Lung (tissue), 12 donors: ENCODE measurements around the gene STX8. TPM values are rescaled to one million over a fixed set of nuclear protein-coding genes. Genes with fewer than 3 reads are reported as not detected.

ENCODE experiments used
- ATAC-seq: fragments of 200-7000 bp; cut with Tn5 transposase; one replicate; pipeline ENCODE4 v1.9.1; 2020; ENCODE audit warnings: moderate number of reproducible peaks; ENCODE audit not compliant: insufficient read depth, low FRiP score
- DNase-seq, 3 donors: peaks; one replicate each; pipeline ENCODE4 v3.0.0-alpha.2; 2013 to 2017
- H3K27ac ChIP-seq, 2 donors: one replicate each; pipeline ENCODE4 v1.5.1; 2013; ENCODE audit warnings: mild to moderate bottlenecking in 2 of 2, moderate library complexity in 2 of 2, control low read depth in 1 of 2, inconsistent platforms in 1 of 2, low read depth in 1 of 2, low read length in 1 of 2
- H3K27me3 ChIP-seq, 3 donors: one replicate each; pipeline ENCODE4 v1.5.1; 2013; ENCODE audit warnings: low read length in 2 of 3; ENCODE audit not compliant: control insufficient read depth in 3 of 3, insufficient read depth in 3 of 3
- H3K36me3 ChIP-seq, 4 donors: one replicate each; pipeline ENCODE4 v1.5.1; 2013; ENCODE audit warnings: low read length in 4 of 4, mild to moderate bottlenecking in 1 of 4, moderate library complexity in 1 of 4; ENCODE audit not compliant: control insufficient read depth in 4 of 4, insufficient read depth in 4 of 4
- H3K4me1 ChIP-seq, 5 donors: one replicate each; pipeline ENCODE4 v1.5.1; 2013; ENCODE audit warnings: low read length in 5 of 5, mild to moderate bottlenecking in 2 of 5, moderate library complexity in 1 of 5; ENCODE audit not compliant: control insufficient read depth in 5 of 5, insufficient read depth in 5 of 5
- H3K4me3 ChIP-seq: one replicate; pipeline ENCODE4 v1.5.1; 2013; ENCODE audit warnings: mild to moderate bottlenecking, control low read depth, moderate library complexity
- H3K9ac ChIP-seq, 2 donors: one replicate each; pipeline ENCODE4 v1.5.1; 2013; ENCODE audit warnings: low read length in 2 of 2, control low read depth in 1 of 2; ENCODE audit not compliant: insufficient read depth in 1 of 2
- H3K9me3 ChIP-seq, 4 donors: one replicate each; pipeline ENCODE4 v1.5.1; 2013; ENCODE audit warnings: low read length in 3 of 4, mild to moderate bottlenecking in 1 of 4, moderate library complexity in 1 of 4; ENCODE audit not compliant: control insufficient read depth in 4 of 4, insufficient read depth in 3 of 4
- CTCF ChIP-seq: IDR thresholded peaks from 2 replicates; pipeline ENCODE4 v1.5.1; 2012; ENCODE audit warnings: mild to moderate bottlenecking; ENCODE audit errors: control extremely low read depth, extremely low read depth
- WGBS, 2 donors: extraction: QIAGEN DNeasy Blood & Tissue Kit; methylation state at CpG; one replicate each; pipeline ENCODE4 v1.1.7; 2013; 5-methylcytosine and 5-hydroxymethylcytosine counted together
- polyA plus RNA-seq, 2 donors: library from polyadenylated mRNA; stranded (reverse); fragments of 200-250 nt; gene quantifications; one replicate each; pipeline ENCODE4 v1.2.1, GENCODE V29; 2013
- total RNA-seq, 2 donors: library from RNA; depleted of rRNA in 1 of 2; stranded (reverse); fragments of >200 nt in 1 of 2; gene quantifications; one replicate each; pipeline ENCODE4 v1.2.1, GENCODE V29; 2014 to 2021
- donor health status: control.
- donor health status: control.
- donor health status: Bipolar disorder and iron deficiency.
- donor health status: healthy.
- donor health status: DM: yes; HTN: yes; CAD: no.

STX8 gene
- total and polyA plus RNA-seq, 4 donors = 36.5 to 81.1 (median 63.2) TPM

GRCh38 chr17:9211133-9211765 is 364.4 kb downstream of the STX8 start:
- WGBS, 2 donors = 64 to 70% methylated on average over 13 of the region's 13 CpGs
- Histone ChIP-seq H3K4me1 (peaks cover 0 to 11% (median 0%) of the 10 kb centered on the region in 5 donors), H3K9ac (no peak overlapping the region), H3K4me3 (no peak overlapping the region), H3K27me3 (peaks cover 0 to 5% (median 0%) of the 10 kb centered on the region in 3 donors), H3K36me3 (no peaks in the 10 kb centered on the region), H3K9me3 (peaks cover 0 to 8% (median 0%) of the 10 kb centered on the region in 4 donors), H3K27ac (no peak overlapping the region)
- no peak for TF ChIP-seq CTCF
- DNase-seq (peak in 1 of 3 donors; percentile 4), ATAC-seq (no peak)

DNA sequence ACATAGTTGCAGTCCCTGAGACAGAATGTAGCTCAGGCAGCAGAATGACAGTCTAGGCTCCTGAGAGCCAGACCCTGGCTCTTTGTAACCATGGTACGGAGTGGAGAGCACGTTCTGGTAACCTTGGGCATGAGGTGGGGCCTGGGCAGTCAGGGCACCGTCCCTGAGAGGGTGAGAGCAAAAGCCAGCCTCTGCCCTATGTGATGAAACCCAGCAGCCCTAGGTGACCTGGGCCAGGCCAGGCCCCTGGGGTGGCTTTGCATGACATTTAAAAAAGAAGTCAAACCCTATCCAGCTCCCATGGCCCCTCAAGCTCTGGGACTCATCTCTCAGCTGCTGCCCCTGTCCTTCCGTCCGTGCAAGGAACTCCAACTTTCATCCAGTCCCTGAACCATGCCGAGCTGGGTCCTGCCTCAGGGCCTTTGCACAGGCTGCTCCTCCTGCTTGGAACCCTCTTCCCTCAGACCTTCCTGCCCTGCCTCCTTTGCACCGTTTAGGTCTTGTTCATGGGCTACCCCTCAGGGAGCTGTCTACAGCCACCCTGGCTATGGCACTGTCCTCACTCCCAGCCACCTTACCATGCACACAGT is 365.7 kb downstream of the STX8 start:
- H3K27me3 ChIP-seq = peaks cover 0 to 9% (median 0%) of the 10 kb centered on the region in 3 donors
- H3K4me1 ChIP-seq = peaks cover 0 to 11% (median 0%) of the 10 kb centered on the region in 5 donors
- H3K9me3 ChIP-seq = no peaks in the 10 kb centered on the region
- TF ChIP-seq CTCF = no peak
- WGBS, 2 donors = 80 to 85% methylated on average over 7 of the region's 7 CpGs
- H3K4me3 ChIP-seq = no peak overlapping the region
- H3K36me3 ChIP-seq = no peaks in the 10 kb centered on the region
- no peak overlapping the region for H3K9ac ChIP-seq
- ATAC-seq (no peak), DNase-seq (peak in 1 of 3 donors; percentile 4)
- H3K27ac ChIP-seq = no peak overlapping the region

DNA sequence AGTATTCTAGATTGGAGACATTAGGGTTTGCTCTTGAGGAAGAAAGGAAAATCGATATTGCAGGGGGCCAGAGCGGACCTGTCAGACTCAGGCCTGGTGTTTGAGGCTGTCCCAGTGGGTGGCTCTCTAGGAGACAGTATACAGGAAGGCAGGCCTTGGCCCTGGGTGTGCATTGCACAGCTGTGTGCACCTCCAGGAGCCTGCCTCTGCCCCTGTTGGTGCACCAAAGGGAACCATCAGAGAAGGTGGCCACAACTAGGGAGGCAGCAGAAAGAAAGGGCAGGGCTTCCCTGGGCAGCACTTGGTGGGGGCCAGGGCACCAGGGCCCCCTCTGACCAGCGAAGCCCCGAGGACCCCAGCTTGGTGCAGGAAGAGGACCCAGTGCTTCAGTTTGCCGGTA is 366.3 kb downstream of the STX8 start:
- Histone ChIP-seq H3K36me3 (no peaks in the 10 kb centered on the region), H3K27ac (no peak overlapping the region), H3K27me3 (peaks cover 0 to 9% (median 0%) of the 10 kb centered on the region in 3 donors), H3K9ac (no peak overlapping the region), H3K9me3 (no peaks in the 10 kb centered on the region), H3K4me3 (no peak overlapping the region), H3K4me1 (peaks cover 0 to 11% (median 0%) of the 10 kb centered on the region in 5 donors)
- 93 to 96% methylated on average over 5 of the region's 5 CpGs for WGBS, 2 donors
- DNase-seq = no peak
- TF ChIP-seq CTCF = no peak
- ATAC-seq = no peak
